Heart left ventricle (tissue), 16 donors: ENCODE data around the gene IGFL4. TPM values are rescaled to one million over a fixed set of nuclear protein-coding genes. Genes with fewer than 3 reads are reported as not detected.

Experiments used
- ATAC-seq, 4 donors: fragments of 200-7000 bp; cut with Tn5 transposase; one replicate each; pipeline ENCODE4 v1.9.1; 2020 to 2022; ENCODE audit warnings: moderate library complexity in 4 of 4, mild to moderate bottlenecking in 3 of 4, moderate number of reproducible peaks in 1 of 4
- DNase-seq, 5 donors: peaks; one replicate each; pipeline ENCODE4 v3.0.0-alpha.2; 2020
- H3K27ac ChIP-seq, 12 donors: fragments of 200-600 bp; sonication (generic) in 4 of 12; one replicate each; pipeline versions ENCODE4 v1.5.0 to v1.8.0; 2016 to 2022; ENCODE audit warnings: mild to moderate bottlenecking in 2 of 12
- H3K27me3 ChIP-seq, 9 donors: fragments of 200-600 bp; sonication (generic) in 2 of 9; one replicate each; pipeline versions ENCODE4 v1.5.1 to v1.8.0; 2016 to 2022; ENCODE audit warnings: mild to moderate bottlenecking in 3 of 9
- H3K36me3 ChIP-seq, 9 donors: fragments of 200-600 bp; sonication (generic) in 2 of 9; one replicate each; pipeline versions ENCODE4 v1.5.0 to v1.8.0; 2018 to 2022; ENCODE audit warnings: mild to moderate bottlenecking in 2 of 9
- H3K4me1 ChIP-seq, 12 donors: fragments of 200-600 bp; sonication (generic) in 4 of 12; one replicate each; pipeline versions ENCODE4 v1.5.0 to v1.8.0; 2016 to 2022; ENCODE audit warnings: mild to moderate bottlenecking in 3 of 12
- H3K4me3 ChIP-seq, 12 donors: fragments of 200-600 bp; sonication (generic) in 4 of 12; one replicate each; pipeline versions ENCODE4 v1.5.0 to v1.8.0; 2017 to 2022; ENCODE audit warnings: mild to moderate bottlenecking in 9 of 12, moderate library complexity in 4 of 12
- H3K9me3 ChIP-seq, 12 donors: fragments of 200-600 bp; sonication (generic) in 4 of 12; one replicate each; pipeline versions ENCODE4 v1.5.0 to v1.8.0; 2016 to 2022; ENCODE audit warnings: mild to moderate bottlenecking in 1 of 12
- POLR2A ChIP-seq, 2 donors: fragments of 450-650 bp; IDR thresholded peaks; one replicate each; pipeline ENCODE4 v1.6.1; 2017; ENCODE audit warnings: antibody characterized with exemption in 2 of 2, mild to moderate bottlenecking in 2 of 2, moderate library complexity in 2 of 2
- WGBS, 4 donors: extraction: QIAGEN DNeasy Blood & Tissue Kit in 2 of 4; methylation state at CpG; one replicate each; pipeline versions ENCODE4 v1.1.5 to v1.1.7; 2013 to 2018; 5-methylcytosine and 5-hydroxymethylcytosine counted together
- intact Hi-C, 10 donors: fragments of 100-400 bp; cut with DNase I; formaldehyde crosslinking; loops; one replicate each; pipeline versions ENCODE4 v1.11.1 to v1.14.2; 2022
- polyA plus RNA-seq, 2 donors: library from polyadenylated mRNA; stranded (reverse); fragments of 200-250 nt; gene quantifications; one replicate each; pipeline ENCODE4 v1.2.3, GENCODE V29; 2013
- total RNA-seq, 9 donors: library from RNA; depleted of rRNA in 2 of 9; stranded (reverse); fragments of >200 nt in 2 of 9; fragmentation: NEBNext Ultra II Directional in 3 of 9; extraction: Animal tissue kit (Norgen Biotek cat#: 25700) in 3 of 9; gene quantifications; one replicate each; pipeline versions ENCODE4 v1.1.0 to v1.2.4, GENCODE V29; 2016 to 2023
- TF ChIP-seq, protein P1 (sequence below), 12 donors: fragments of 200-600 bp; sonication (generic) in 4 of 12; IDR thresholded peaks; one replicate each; pipeline versions ENCODE4 v1.5.0 to v1.8.0; 2018 to 2022; ENCODE audit warnings: antibody characterized with exemption in 12 of 12, mild to moderate bottlenecking in 5 of 12
- donor health status: ischemic (EF 13 %, LVEDD 7.1; RV severe dilation, severe dysfunction).
- donor health status: healthy with polysubstance abuse.
- donor health status: DM: no; HTN: yes; CAD: no.
- donor health status: DM: no; HTN: no; CAD: no.
- donor health status: ischemic (EF 25% LVEDD 6.9; RV normal size, moderate dysfunction).
- donor health status: ischemic (EF 25% LVEDD 5.7; RV mildly dilated, moderate dysfunction).
- donor health status: healthy.
- donor health status: DM: yes; HTN: yes; CAD: no.
- donor health status: ischemic (EF 35%, LVEDD 5.7; RV mildly dilated, moderate dysfunction).
- donor health status: nonischemic (EF 11% LVEDD 7.7; RV severe dilation, severe dysfunction).
- donor health status: DM: yes; HTN: yes; CAD: no.
- donor health status: PGD.
- donor health status: ischemic (EF 29% LVEDD 5.4; RV normal size, mild dysfunction).
- donor health status: nonischemic (EF 23%, LVEDD 6.1; RV moderate dilation, normal function).

The IGFL4 gene
- total and polyA plus RNA-seq, 11 donors: not detected

DNA sequence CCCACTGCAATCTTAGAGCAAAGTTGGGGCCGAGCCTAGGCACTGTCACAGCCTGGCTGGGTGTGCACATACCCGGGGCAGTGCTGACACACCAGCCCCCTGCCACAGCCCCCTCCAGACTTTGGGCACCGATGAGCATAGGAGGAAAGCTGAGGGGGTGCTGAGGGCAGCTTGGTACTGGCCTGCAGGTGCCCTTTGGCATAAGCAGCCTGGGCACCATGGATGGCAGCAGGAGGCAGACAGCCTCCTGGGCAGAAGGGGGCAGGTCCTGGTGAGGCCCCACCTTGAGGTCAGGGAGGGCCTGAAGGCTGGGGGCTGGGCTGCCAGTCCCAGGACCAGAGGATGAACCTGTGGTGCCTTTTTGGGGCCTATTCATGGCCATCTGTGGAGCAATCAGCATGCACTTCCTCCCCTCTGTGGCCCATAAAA is 8.2 kb downstream of the IGFL4 start:
- H3K9me3 ChIP-seq: peaks cover 0 to 3% (median 0%) of the 10 kb centered on the region in 12 donors

DNA sequence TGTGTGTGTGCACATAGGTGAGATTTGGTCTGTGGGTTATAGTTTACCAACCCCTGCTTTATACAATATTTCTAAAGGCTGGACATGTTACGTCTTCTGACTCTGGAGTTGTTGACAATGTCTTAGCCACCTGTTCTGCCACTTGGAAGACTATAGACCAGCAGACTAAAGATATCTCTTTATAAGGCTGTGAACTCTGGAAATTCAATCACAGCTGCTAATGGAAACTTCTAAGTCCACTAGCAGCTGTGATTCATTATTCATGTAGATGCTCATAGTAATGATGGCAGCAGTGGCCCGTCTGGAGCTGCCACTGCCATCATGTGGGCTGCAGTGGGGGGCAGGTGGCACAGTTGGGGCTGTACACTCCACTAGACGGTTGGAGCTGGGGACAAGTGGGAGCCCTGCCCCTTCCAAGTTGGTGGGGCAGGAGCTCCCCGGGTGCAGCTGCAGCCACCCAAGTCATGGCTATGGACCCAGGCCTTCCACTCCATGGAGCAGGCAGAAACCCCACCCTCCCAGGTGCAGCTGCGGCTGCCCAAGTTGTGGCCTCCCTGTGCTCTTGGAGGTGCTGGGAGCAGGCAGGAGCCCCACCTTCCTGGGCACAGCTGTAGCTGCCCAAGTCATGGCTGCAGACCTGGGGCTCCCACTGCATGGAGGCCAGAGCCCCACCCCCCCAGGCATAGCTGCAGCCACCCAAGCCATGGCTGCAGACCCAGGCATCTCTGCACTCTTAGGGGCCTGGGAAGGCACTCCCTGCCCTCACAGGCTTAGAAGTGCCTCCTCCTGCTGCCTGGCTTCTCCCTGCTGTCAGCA is 8.8 kb downstream of the IGFL4 start:
- ATAC-seq: no peak
- no peak for DNase-seq
- H3K4me3 ChIP-seq: no peak overlapping the region
- no peak for TF ChIP-seq POLR2A (IDR thresholded peaks at IDR 0.05)
- TF ChIP-seq, protein P1, sequence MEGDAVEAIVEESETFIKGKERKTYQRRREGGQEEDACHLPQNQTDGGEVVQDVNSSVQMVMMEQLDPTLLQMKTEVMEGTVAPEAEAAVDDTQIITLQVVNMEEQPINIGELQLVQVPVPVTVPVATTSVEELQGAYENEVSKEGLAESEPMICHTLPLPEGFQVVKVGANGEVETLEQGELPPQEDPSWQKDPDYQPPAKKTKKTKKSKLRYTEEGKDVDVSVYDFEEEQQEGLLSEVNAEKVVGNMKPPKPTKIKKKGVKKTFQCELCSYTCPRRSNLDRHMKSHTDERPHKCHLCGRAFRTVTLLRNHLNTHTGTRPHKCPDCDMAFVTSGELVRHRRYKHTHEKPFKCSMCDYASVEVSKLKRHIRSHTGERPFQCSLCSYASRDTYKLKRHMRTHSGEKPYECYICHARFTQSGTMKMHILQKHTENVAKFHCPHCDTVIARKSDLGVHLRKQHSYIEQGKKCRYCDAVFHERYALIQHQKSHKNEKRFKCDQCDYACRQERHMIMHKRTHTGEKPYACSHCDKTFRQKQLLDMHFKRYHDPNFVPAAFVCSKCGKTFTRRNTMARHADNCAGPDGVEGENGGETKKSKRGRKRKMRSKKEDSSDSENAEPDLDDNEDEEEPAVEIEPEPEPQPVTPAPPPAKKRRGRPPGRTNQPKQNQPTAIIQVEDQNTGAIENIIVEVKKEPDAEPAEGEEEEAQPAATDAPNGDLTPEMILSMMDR (IDR thresholded peaks at IDR 0.05): no peak
- intact Hi-C loops: loop anchor here in 2 of 10 donors (5.0 kb wide), 1 partner anchor 155 kb away; no protein-coding TSS in a partner anchor
- no peaks in the 10 kb centered on the region for H3K4me1 ChIP-seq
- peaks cover 0 to 33% (median 4%) of the 10 kb centered on the region in 9 donors for H3K27me3 ChIP-seq
- WGBS, 4 donors: 79 to 84% (median 83%) methylated on average over 2 to 5 of the region's 5 CpGs
- no peaks in the 10 kb centered on the region for H3K9me3 ChIP-seq
- no peak overlapping the region for H3K27ac ChIP-seq
- H3K36me3 ChIP-seq: no peaks in the 10 kb centered on the region

More for the DNA sequence above, 8.2 kb downstream of the IGFL4 start:
- ATAC-seq (no peak), DNase-seq (no peak)
- Histone ChIP-seq H3K27me3 (peaks cover 0 to 33% (median 4%) of the 10 kb centered on the region in 9 donors), H3K27ac (no peak overlapping the region), H3K36me3 (no peaks in the 10 kb centered on the region), H3K4me1 (no peaks in the 10 kb centered on the region), H3K4me3 (no peak overlapping the region)
- intact Hi-C loops: loop anchor here in 2 of 10 donors (5.0 kb wide), 1 partner anchor 155 kb away; no protein-coding TSS in a partner anchor
- no peak for TF ChIP-seq POLR2A (IDR thresholded peaks at IDR 0.05)
- TF ChIP-seq, protein P1 (IDR thresholded peaks at IDR 0.05): no peak
- 73 to 83% (median 82%) methylated on average over 3 of the region's 3 CpGs; no CpG with 5 or more reads in 1 of the 4 donors for WGBS, 4 donors

DNA sequence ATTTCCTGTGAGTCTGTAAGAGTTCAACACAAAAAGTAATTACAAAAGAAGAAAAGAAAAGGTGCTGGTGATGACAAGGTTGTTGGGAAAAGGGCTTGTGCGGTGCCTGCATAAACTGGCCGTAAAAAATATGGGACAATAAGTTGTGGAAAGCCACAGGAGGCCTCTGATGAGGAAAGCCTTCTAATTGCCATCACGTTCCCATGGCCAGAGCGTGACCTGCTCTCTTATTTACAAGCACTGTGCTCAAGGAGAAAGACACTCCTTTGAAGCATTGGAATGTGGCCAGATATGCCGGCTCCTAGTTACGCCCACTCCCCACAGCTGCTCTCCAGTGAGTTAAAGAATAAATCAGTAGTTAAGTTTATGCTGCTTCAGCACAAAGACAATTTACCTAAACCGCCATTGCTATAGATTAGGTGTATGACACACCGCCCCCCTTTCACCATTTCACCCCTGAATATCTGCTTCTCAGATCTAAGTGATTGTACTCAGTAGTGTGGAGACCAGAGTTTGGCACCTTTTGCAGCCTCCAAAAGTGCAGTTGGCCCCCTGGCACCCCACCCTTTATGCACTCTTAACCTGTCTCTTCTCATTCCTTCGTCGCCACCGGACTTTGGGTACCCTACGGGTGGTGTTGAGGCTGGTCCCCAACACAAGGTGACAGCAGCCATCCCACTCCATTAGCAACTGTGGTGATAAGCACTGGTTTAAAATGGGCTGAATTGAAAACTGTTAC is 9.8 kb downstream of the IGFL4 start:
- WGBS, 4 donors: 60 to 65% (median 62%) methylated on average over 12 of the region's 12 CpGs
- Histone ChIP-seq H3K36me3 (no peaks in the 10 kb centered on the region), H3K4me1 (no peaks in the 10 kb centered on the region), H3K9me3 (no peaks in the 10 kb centered on the region), H3K27ac (no peak overlapping the region), H3K27me3 (peaks cover 0 to 39% (median 8%) of the 10 kb centered on the region in 9 donors), H3K4me3 (no peak overlapping the region)
- intact Hi-C loops: loop anchor here in 2 of 10 donors (5.0 kb wide), 1 partner anchor 156 kb away; no protein-coding TSS in a partner anchor
- ATAC-seq (no peak), DNase-seq (no peak)
- TF ChIP-seq POLR2A (IDR thresholded peaks at IDR 0.05): no peak
- TF ChIP-seq, protein P1 (IDR thresholded peaks at IDR 0.05): no peak

DNA sequence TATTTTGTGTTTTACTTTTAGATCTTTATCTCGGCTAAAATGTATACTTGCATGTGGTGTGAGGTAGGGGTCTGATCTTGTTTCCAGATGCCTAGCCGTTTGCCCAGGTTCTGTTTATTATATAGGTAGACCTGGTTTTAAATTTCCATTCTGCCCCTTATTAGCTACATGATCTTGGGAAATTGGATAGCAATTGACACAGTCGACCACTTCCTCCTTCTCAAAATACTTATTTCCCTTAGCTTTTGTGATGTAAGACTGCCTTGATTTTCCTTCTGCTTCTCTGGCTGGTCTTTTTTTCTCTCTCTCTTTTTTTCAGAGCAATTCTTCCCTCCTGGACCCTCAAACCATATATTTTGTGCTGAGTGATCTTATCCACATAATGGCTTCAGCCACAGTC is 15.0 kb downstream of the IGFL4 start:
- Histone ChIP-seq H3K27me3 (peaks cover 7 to 64% (median 27%) of the 10 kb centered on the region in 9 donors), H3K9me3 (no peaks in the 10 kb centered on the region), H3K27ac (no peak overlapping the region), H3K36me3 (no peaks in the 10 kb centered on the region), H3K4me1 (no peaks in the 10 kb centered on the region), H3K4me3 (no peak overlapping the region)
- intact Hi-C loops: loop anchor here in 3 of 10 donors (5.0 kb wide), 4 partner anchors 51 to 241 kb away; no protein-coding TSS in a partner anchor
- TF ChIP-seq POLR2A (IDR thresholded peaks at IDR 0.05): no peak
- TF ChIP-seq, protein P1 (IDR thresholded peaks at IDR 0.05): no peak
- DNase-seq: no peak
- ATAC-seq: no peak
- 69 to 82% (median 75%) methylated on average over 3 of the region's 3 CpGs for WGBS, 4 donors
